Subcutaneous abdominal adipose tissue (tissue), 5 donors: ENCODE measurements around the gene BTG3.

Experiments used
- H3K27ac ChIP-seq: one replicate; pipeline ENCODE4 v1.7.0; 2013; ENCODE audit warnings: low read depth, mild to moderate bottlenecking, inconsistent platforms, low read length, moderate library complexity
- H3K27me3 ChIP-seq, 5 donors: one replicate each; pipeline ENCODE4 v1.7.0; 2013; ENCODE audit warnings: low read length in 5 of 5, inconsistent platforms in 1 of 5; ENCODE audit not compliant: control insufficient read depth in 5 of 5, insufficient read depth in 4 of 5
- H3K36me3 ChIP-seq, 5 donors: one replicate each; pipeline ENCODE4 v1.7.0; 2013; ENCODE audit warnings: low read length in 5 of 5; ENCODE audit not compliant: control insufficient read depth in 5 of 5, insufficient read depth in 5 of 5
- H3K4me1 ChIP-seq, 5 donors: one replicate each; pipeline ENCODE4 v1.7.0; 2013; ENCODE audit warnings: low read length in 5 of 5, mild to moderate bottlenecking in 3 of 5, moderate library complexity in 1 of 5; ENCODE audit not compliant: control insufficient read depth in 5 of 5, insufficient read depth in 5 of 5
- H3K4me3 ChIP-seq, 5 donors: one replicate each; pipeline ENCODE4 v1.7.0; 2013; ENCODE audit warnings: low read length in 5 of 5, low read depth in 1 of 5
- H3K9ac ChIP-seq, 5 donors: one replicate each; pipeline ENCODE4 v1.7.0; 2013; ENCODE audit warnings: low read length in 5 of 5, mild to moderate bottlenecking in 4 of 5, moderate library complexity in 3 of 5
- H3K9me3 ChIP-seq, 5 donors: one replicate each; pipeline ENCODE4 v1.7.0; 2013; ENCODE audit warnings: low read length in 5 of 5; ENCODE audit not compliant: control insufficient read depth in 5 of 5
- donor health status: healthy.
- donor health status: healthy.
- donor health status: healthy.
- donor health status: healthy.
- donor health status: healthy.

The BTG3 gene

GRCh38 chr21:17598437-17598836, 14.3 kb downstream of the BTG3 start:
- Histone ChIP-seq H3K27ac (no peak overlapping the region), H3K4me1 (no peaks in the 10 kb centered on the region), H3K9ac (no peak overlapping the region), H3K4me3 (no peak overlapping the region), H3K36me3 (peaks cover 27 to 60% (median 55%) of the 10 kb centered on the region in 5 donors), H3K27me3 (no peaks in the 10 kb centered on the region), H3K9me3 (no peaks in the 10 kb centered on the region)

- Histone ChIP-seq H3K4me1 (no peaks in the 10 kb centered on the region), H3K27ac (no peak overlapping the region), H3K36me3 (peaks cover 27 to 56% (median 55%) of the 10 kb centered on the region in 5 donors), H3K9ac (no peak overlapping the region), H3K9me3 (no peaks in the 10 kb centered on the region), H3K4me3 (no peak overlapping the region), H3K27me3 (no peaks in the 10 kb centered on the region)
These were observed 15.0 kb downstream of the BTG3 start for GRCh38 chr21:17597680-17598079.

- Histone ChIP-seq H3K27ac (no peak overlapping the region), H3K4me3 (no peak overlapping the region), H3K9ac (no peak overlapping the region), H3K36me3 (peaks cover 16 to 22% (median 18%) of the 10 kb centered on the region in 5 donors), H3K27me3 (no peaks in the 10 kb centered on the region), H3K9me3 (no peaks in the 10 kb centered on the region), H3K4me1 (peaks cover 0 to 6% (median 0%) of the 10 kb centered on the region in 5 donors)
These were observed 22.3 kb downstream of the BTG3 start for GRCh38 chr21:17590430-17590829.

- H3K4me3 ChIP-seq = no peak overlapping the region
- no peaks in the 10 kb centered on the region for H3K9me3 ChIP-seq
- no peak overlapping the region for H3K27ac ChIP-seq
- no peaks in the 10 kb centered on the region for H3K27me3 ChIP-seq
- H3K4me1 ChIP-seq = peaks cover 0 to 6% (median 0%) of the 10 kb centered on the region in 5 donors
- no peak overlapping the region for H3K9ac ChIP-seq
- H3K36me3 ChIP-seq = no peaks in the 10 kb centered on the region
These were observed 26.7 kb downstream of the BTG3 start for GRCh38 chr21:17585875-17586450.

- Histone ChIP-seq H3K36me3 (no peaks in the 10 kb centered on the region), H3K9me3 (no peaks in the 10 kb centered on the region), H3K4me1 (no peaks in the 10 kb centered on the region), H3K9ac (no peak overlapping the region), H3K27me3 (no peaks in the 10 kb centered on the region), H3K27ac (no peak overlapping the region), H3K4me3 (no peak overlapping the region)
These were observed 28.8 kb downstream of the BTG3 start for GRCh38 chr21:17583898-17584297.

GRCh38 chr21:17580319-17580718, 32.4 kb downstream of the BTG3 start:
- H3K9ac ChIP-seq = no peak overlapping the region
- H3K4me3 ChIP-seq = no peak overlapping the region
- H3K9me3 ChIP-seq = no peaks in the 10 kb centered on the region
- peaks cover 0 to 3% (median 0%) of the 10 kb centered on the region in 5 donors for H3K27me3 ChIP-seq
- no peaks in the 10 kb centered on the region for H3K36me3 ChIP-seq
- no peak overlapping the region for H3K27ac ChIP-seq
- no peaks in the 10 kb centered on the region for H3K4me1 ChIP-seq

- H3K36me3 ChIP-seq = no peaks in the 10 kb centered on the region
These were observed 33.8 kb downstream of the BTG3 start for GRCh38 chr21:17578876-17579275.

GRCh38 chr21:17578162-17578561, 34.5 kb downstream of the BTG3 start:
- no peaks in the 10 kb centered on the region for H3K36me3 ChIP-seq
- H3K4me3 ChIP-seq = no peak overlapping the region
- H3K9me3 ChIP-seq = no peaks in the 10 kb centered on the region
- H3K27ac ChIP-seq = no peak overlapping the region
- H3K9ac ChIP-seq = no peak overlapping the region
- H3K27me3 ChIP-seq = peaks cover 0 to 3% (median 0%) of the 10 kb centered on the region in 5 donors
- no peaks in the 10 kb centered on the region for H3K4me1 ChIP-seq

More at GRCh38 chr21:17578876-17579275, 33.8 kb downstream of the BTG3 start:
- Histone ChIP-seq H3K4me1 (no peaks in the 10 kb centered on the region), H3K27me3 (peaks cover 0 to 3% (median 0%) of the 10 kb centered on the region in 5 donors), H3K9me3 (no peaks in the 10 kb centered on the region), H3K4me3 (no peak overlapping the region), H3K9ac (no peak overlapping the region), H3K27ac (no peak overlapping the region)

GRCh38 chr21:17577701-17578100, 35.0 kb downstream of the BTG3 start:
- no peaks in the 10 kb centered on the region for H3K9me3 ChIP-seq
- H3K27me3 ChIP-seq = peaks cover 0 to 3% (median 0%) of the 10 kb centered on the region in 5 donors
- H3K36me3 ChIP-seq = no peaks in the 10 kb centered on the region
- H3K9ac ChIP-seq = no peak overlapping the region
- H3K4me1 ChIP-seq = no peaks in the 10 kb centered on the region
- H3K27ac ChIP-seq = no peak overlapping the region
- H3K4me3 ChIP-seq = no peak overlapping the region

- no peaks in the 10 kb centered on the region for H3K36me3 ChIP-seq
- H3K9ac ChIP-seq = no peak overlapping the region
- peaks cover 0 to 3% (median 0%) of the 10 kb centered on the region in 5 donors for H3K27me3 ChIP-seq
- no peaks in the 10 kb centered on the region for H3K9me3 ChIP-seq
- H3K4me1 ChIP-seq = no peaks in the 10 kb centered on the region
- no peak overlapping the region for H3K27ac ChIP-seq
- no peak overlapping the region for H3K4me3 ChIP-seq
These were observed 36.4 kb downstream of the BTG3 start for GRCh38 chr21:17576080-17576835.
